ENCODE results near the gene PDE6B.

PDE6B gene

GRCh38 chr4:675036-675882, 49.9 kb downstream of the PDE6B start:
- DNase-seq = no peak

- no peak for DNase-seq
These were observed 50.9 kb downstream of the PDE6B start for GRCh38 chr4:675980-676870.

- no peak for DNase-seq
These were observed 51.5 kb downstream of the PDE6B start for GRCh38 chr4:676871-677235.

- no peak for DNase-seq
These were observed 52.3 kb downstream of the PDE6B start for GRCh38 chr4:677431-678293.

- DNase-seq = no peak
These were observed 53.1 kb downstream of the PDE6B start for GRCh38 chr4:678331-679103.

- DNase-seq = no peak
These were observed 53.7 kb downstream of the PDE6B start for GRCh38 chr4:679104-679481.

GRCh38 chr4:679629-680028, 54.3 kb downstream of the PDE6B start:
- DNase-seq = no peak

GRCh38 chr4:680091-680490, 54.7 kb downstream of the PDE6B start:
- DNase-seq = no peak

GRCh38 chr4:680551-680927, 55.2 kb downstream of the PDE6B start:
- DNase-seq = no peak

- DNase-seq = peak; percentile 70
These were observed 55.7 kb downstream of the PDE6B start for GRCh38 chr4:680928-681645.

GRCh38 chr4:681736-682451, 56.5 kb downstream of the PDE6B start:
- no peak for DNase-seq

- DNase-seq = no peak
These were observed 57.3 kb downstream of the PDE6B start for GRCh38 chr4:682490-683172.

- DNase-seq = no peak
These were observed 58.0 kb downstream of the PDE6B start for GRCh38 chr4:683247-683897.

GRCh38 chr4:683982-684622, 58.7 kb downstream of the PDE6B start:
- DNase-seq = peak; percentile 66

- DNase-seq = no peak
These were observed 59.4 kb downstream of the PDE6B start for GRCh38 chr4:684623-685327.

- no peak for DNase-seq
These were observed 60.5 kb downstream of the PDE6B start for GRCh38 chr4:685679-686412.

GRCh38 chr4:686413-687040, 61.2 kb downstream of the PDE6B start:
- DNase-seq = no peak

Measured in stimulated activated CD8-positive, alpha-beta memory T cell treated with anti-CD3 and anti-CD28 coated beads, Interleukin-4, amount 100 ng/mL, for 48 hours (primary cell).